ENCODE data around the gene ELFN2.

DNA sequence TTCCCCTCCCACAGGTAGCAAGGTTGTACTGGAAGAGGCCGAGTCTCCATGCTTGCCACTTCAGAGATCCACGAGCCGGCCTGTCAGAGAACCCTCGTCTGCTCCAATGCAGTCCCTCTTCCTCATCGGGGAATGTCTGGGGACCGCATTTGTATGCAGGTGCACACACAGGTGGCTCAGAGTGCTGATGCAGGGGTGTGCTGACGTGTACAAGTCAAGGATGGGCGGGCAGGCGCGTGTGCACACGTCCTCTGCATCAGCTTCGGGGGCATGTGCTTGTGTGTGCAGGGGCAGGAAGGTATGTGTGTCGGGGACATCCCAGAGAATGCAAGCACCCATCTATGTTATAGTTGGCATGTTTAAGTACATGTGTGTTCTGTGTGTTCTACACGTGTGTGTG, 49.4 kb downstream of the ELFN2 start:
- TF ChIP-seq, protein P1, sequence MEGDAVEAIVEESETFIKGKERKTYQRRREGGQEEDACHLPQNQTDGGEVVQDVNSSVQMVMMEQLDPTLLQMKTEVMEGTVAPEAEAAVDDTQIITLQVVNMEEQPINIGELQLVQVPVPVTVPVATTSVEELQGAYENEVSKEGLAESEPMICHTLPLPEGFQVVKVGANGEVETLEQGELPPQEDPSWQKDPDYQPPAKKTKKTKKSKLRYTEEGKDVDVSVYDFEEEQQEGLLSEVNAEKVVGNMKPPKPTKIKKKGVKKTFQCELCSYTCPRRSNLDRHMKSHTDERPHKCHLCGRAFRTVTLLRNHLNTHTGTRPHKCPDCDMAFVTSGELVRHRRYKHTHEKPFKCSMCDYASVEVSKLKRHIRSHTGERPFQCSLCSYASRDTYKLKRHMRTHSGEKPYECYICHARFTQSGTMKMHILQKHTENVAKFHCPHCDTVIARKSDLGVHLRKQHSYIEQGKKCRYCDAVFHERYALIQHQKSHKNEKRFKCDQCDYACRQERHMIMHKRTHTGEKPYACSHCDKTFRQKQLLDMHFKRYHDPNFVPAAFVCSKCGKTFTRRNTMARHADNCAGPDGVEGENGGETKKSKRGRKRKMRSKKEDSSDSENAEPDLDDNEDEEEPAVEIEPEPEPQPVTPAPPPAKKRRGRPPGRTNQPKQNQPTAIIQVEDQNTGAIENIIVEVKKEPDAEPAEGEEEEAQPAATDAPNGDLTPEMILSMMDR (IDR thresholded peaks at IDR 0.05) = no peak
- no peak for TF ChIP-seq MAFK (IDR thresholded peaks at IDR 0.05; ENCODE audit: partially characterized antibody)
- TF ChIP-seq, protein P2, sequence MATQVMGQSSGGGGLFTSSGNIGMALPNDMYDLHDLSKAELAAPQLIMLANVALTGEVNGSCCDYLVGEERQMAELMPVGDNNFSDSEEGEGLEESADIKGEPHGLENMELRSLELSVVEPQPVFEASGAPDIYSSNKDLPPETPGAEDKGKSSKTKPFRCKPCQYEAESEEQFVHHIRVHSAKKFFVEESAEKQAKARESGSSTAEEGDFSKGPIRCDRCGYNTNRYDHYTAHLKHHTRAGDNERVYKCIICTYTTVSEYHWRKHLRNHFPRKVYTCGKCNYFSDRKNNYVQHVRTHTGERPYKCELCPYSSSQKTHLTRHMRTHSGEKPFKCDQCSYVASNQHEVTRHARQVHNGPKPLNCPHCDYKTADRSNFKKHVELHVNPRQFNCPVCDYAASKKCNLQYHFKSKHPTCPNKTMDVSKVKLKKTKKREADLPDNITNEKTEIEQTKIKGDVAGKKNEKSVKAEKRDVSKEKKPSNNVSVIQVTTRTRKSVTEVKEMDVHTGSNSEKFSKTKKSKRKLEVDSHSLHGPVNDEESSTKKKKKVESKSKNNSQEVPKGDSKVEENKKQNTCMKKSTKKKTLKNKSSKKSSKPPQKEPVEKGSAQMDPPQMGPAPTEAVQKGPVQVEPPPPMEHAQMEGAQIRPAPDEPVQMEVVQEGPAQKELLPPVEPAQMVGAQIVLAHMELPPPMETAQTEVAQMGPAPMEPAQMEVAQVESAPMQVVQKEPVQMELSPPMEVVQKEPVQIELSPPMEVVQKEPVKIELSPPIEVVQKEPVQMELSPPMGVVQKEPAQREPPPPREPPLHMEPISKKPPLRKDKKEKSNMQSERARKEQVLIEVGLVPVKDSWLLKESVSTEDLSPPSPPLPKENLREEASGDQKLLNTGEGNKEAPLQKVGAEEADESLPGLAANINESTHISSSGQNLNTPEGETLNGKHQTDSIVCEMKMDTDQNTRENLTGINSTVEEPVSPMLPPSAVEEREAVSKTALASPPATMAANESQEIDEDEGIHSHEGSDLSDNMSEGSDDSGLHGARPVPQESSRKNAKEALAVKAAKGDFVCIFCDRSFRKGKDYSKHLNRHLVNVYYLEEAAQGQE (IDR thresholded peaks at IDR 0.05) = no peak
- TF ChIP-seq JUNB (IDR thresholded peaks at IDR 0.05) = no peak
- TF ChIP-seq CHD4 (IDR thresholded peaks at IDR 0.05; ENCODE audit: borderline replicate concordance) = no peak
- TF ChIP-seq RAD21 (conservative IDR thresholded peaks at IDR 0.05 in 1 of 2, IDR thresholded peaks at IDR 0.05 in 1 of 2) = no peak
- TF ChIP-seq, protein P3, sequence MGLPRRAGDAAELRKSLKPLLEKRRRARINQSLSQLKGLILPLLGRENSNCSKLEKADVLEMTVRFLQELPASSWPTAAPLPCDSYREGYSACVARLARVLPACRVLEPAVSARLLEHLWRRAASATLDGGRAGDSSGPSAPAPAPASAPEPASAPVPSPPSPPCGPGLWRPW (IDR thresholded peaks at IDR 0.05) = no peak
- no peak for TF ChIP-seq EP300 (IDR thresholded peaks at IDR 0.05)

All from A549 (cell line).